Mononuclear cell (primary cell): ENCODE measurements around the gene TDRD7. TPM values are rescaled to one million over a fixed set of nuclear protein-coding genes. Genes with fewer than 3 reads are reported as not detected.

Experiments used
- H3K27me3 ChIP-seq: 2 replicates; pipeline ENCODE4 v1.6.0; 2011; ENCODE audit warnings: low read length, control low read depth; ENCODE audit not compliant: insufficient read depth
- H3K4me1 ChIP-seq: 2 replicates; pipeline ENCODE4 v1.5.1; 2011; ENCODE audit warnings: mild to moderate bottlenecking, low read length, control low read depth; ENCODE audit not compliant: insufficient read depth
- H3K4me3 ChIP-seq: 2 replicates; pipeline ENCODE4 v1.5.1; 2011; ENCODE audit warnings: mild to moderate bottlenecking, low read length, moderate library complexity
- H3K9me3 ChIP-seq: 2 replicates; pipeline ENCODE4 v1.5.1; 2011; ENCODE audit warnings: low read depth, mild to moderate bottlenecking, control low read depth, low read length
- total RNA-seq: library from RNA; depleted of rRNA; stranded (reverse); fragments of >200 nt; gene quantifications from one replicate; pipeline ENCODE4 v1.2.3, GENCODE V29; 2012

The TDRD7 gene
- total RNA-seq, 1 donor, result 7.2 TPM

GRCh38 chr9:97382099-97382718, 29.7 kb upstream of the TDRD7 start:
- Histone ChIP-seq H3K27me3 (no peaks in the 10 kb centered on the region), H3K9me3 (no peaks in the 10 kb centered on the region), H3K4me3 (no peak overlapping the region), H3K4me1 (no peaks in the 10 kb centered on the region)

- Histone ChIP-seq H3K4me1 (peaks cover 8% of the 10 kb centered on the region), H3K4me3 (no peak overlapping the region), H3K27me3 (no peaks in the 10 kb centered on the region), H3K9me3 (no peaks in the 10 kb centered on the region)
These were observed 27.3 kb upstream of the TDRD7 start for GRCh38 chr9:97384406-97385262.

DNA sequence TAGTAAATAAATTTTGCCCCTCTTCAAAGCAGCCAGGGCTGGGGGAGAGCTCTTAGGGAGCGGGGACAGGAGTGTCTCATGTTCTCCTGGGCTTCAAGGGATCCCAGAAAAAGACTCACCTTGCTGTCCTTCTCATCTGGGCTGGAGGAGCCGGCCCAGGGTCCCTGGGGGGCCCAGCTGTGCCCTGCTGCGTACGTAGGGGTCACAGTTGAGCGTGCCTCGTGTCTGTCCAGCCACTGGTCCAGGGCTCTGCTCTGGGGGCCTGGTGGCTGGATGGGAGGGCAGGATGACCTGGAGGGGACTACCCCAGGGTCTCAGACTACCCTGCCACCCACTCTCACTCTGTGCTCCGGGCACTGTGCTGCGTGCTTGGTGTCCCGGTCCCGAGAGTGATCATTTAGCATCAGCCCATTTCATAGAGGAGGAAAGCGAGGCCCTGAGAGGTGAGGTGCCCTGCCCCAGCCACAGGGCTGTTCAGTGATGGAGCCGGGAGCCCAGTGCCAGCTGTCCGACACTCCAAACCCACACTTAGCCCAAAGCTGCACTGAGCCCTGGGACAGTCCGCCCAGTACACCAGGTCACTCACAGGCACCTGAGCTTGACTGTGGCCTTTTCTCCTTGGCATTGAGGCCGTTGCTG, 26.2 kb upstream of the TDRD7 start:
- no peak overlapping the region for H3K4me3 ChIP-seq
- no peaks in the 10 kb centered on the region for H3K9me3 ChIP-seq
- H3K27me3 ChIP-seq, result no peaks in the 10 kb centered on the region
- peaks cover 8% of the 10 kb centered on the region for H3K4me1 ChIP-seq

GRCh38 chr9:97386265-97386633, 25.6 kb upstream of the TDRD7 start:
- Histone ChIP-seq H3K4me3 (no peak overlapping the region), H3K4me1 (peaks cover 8% of the 10 kb centered on the region), H3K27me3 (no peaks in the 10 kb centered on the region), H3K9me3 (no peaks in the 10 kb centered on the region)

DNA sequence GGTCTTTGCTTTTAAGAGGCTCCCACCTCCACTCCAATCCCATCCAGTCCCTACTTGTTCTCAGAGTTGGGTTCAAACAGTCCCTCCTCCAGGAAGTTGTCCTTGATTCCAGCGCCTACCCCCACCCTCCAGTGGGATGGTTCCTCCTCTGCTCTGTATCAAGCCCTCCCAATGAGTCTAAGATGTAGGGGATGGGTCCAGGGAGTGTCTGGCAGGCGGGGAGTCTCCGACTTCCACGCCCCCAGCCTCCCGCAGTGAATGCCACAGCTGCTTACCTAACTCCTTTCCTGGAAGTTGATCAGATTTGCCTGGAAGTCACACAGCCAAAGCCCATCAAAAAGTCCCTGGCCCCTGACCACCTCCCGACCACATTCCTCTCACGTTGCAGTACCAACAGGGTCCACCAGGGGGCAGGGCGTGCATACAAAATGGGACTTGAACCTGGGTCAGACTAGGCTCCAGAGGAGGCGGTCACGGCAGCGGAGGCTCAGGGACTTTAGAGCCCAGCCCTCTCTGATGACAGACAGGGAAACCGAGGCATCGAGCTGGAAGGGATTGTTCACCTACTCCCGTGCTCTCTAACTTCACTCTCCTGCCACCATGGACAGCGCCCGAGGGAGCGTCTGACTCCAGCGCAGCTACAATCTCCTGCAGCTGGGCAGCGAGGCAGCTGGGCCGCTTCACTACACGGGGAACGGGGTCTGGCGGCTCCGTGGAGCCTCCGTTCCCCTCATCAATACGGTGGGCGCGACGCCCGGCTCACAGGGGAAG, 25.0 kb upstream of the TDRD7 start:
- Histone ChIP-seq H3K4me3 (no peak overlapping the region), H3K9me3 (no peaks in the 10 kb centered on the region), H3K27me3 (no peaks in the 10 kb centered on the region), H3K4me1 (peaks cover 8% of the 10 kb centered on the region)

- Histone ChIP-seq H3K27me3 (no peaks in the 10 kb centered on the region), H3K4me3 (no peak overlapping the region), H3K9me3 (no peaks in the 10 kb centered on the region), H3K4me1 (peaks cover 8% of the 10 kb centered on the region)
These were observed 24.4 kb upstream of the TDRD7 start for GRCh38 chr9:97387504-97387886.

- Histone ChIP-seq H3K4me1 (peaks cover 8% of the 10 kb centered on the region), H3K9me3 (no peaks in the 10 kb centered on the region), H3K4me3 (no peak overlapping the region), H3K27me3 (no peaks in the 10 kb centered on the region)
These were observed 23.8 kb upstream of the TDRD7 start for GRCh38 chr9:97387936-97388684.

- no peaks in the 10 kb centered on the region for H3K9me3 ChIP-seq
- no peak overlapping the region for H3K4me3 ChIP-seq
- H3K4me1 ChIP-seq, result peaks cover 8% of the 10 kb centered on the region
- H3K27me3 ChIP-seq, result no peaks in the 10 kb centered on the region
These were observed 23.1 kb upstream of the TDRD7 start for GRCh38 chr9:97388721-97389238.

- no peak overlapping the region for H3K4me3 ChIP-seq
- H3K27me3 ChIP-seq, result no peaks in the 10 kb centered on the region
- H3K9me3 ChIP-seq, result no peaks in the 10 kb centered on the region
- peaks cover 8% of the 10 kb centered on the region for H3K4me1 ChIP-seq
These were observed 22.6 kb upstream of the TDRD7 start for GRCh38 chr9:97389249-97389648.

- H3K4me1 ChIP-seq, result peaks cover 8% of the 10 kb centered on the region
- no peaks in the 10 kb centered on the region for H3K9me3 ChIP-seq
- no peak overlapping the region for H3K4me3 ChIP-seq
- no peaks in the 10 kb centered on the region for H3K27me3 ChIP-seq
These were observed 21.0 kb upstream of the TDRD7 start for GRCh38 chr9:97390791-97391406.

DNA sequence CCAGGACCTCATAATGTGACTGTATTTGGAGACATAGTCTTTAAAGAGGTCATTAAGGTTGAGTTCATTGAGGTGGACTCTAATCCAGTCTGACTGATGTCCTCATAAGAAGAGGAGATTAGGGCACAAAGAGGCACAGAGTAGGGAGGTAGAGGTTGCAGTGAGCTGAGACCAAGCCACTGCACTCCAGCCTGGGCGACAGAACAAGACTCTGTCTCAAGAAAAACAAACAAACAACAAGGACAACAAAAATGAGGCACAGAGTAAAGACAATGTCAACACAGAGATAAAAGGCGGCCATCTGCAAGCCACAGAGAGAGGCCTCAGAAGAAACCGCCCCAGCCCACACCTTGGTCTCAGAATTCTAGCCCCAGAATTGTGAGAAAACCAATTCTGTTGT, 17.0 kb upstream of the TDRD7 start:
- Histone ChIP-seq H3K4me3 (no peak overlapping the region), H3K4me1 (no peaks in the 10 kb centered on the region)

GRCh38 chr9:97395745-97396144, 16.2 kb upstream of the TDRD7 start:
- no peaks in the 10 kb centered on the region for H3K4me1 ChIP-seq
- H3K4me3 ChIP-seq, result no peak overlapping the region

More for the DNA sequence above, 17.0 kb upstream of the TDRD7 start:
- H3K27me3 ChIP-seq, result no peaks in the 10 kb centered on the region
- H3K9me3 ChIP-seq, result no peaks in the 10 kb centered on the region

GRCh38 chr9:97396256-97396655, 15.6 kb upstream of the TDRD7 start:
- no peak overlapping the region for H3K4me3 ChIP-seq
- H3K9me3 ChIP-seq, result no peaks in the 10 kb centered on the region
- no peaks in the 10 kb centered on the region for H3K4me1 ChIP-seq
- no peaks in the 10 kb centered on the region for H3K27me3 ChIP-seq

More at GRCh38 chr9:97395745-97396144, 16.2 kb upstream of the TDRD7 start:
- no peaks in the 10 kb centered on the region for H3K9me3 ChIP-seq
- no peaks in the 10 kb centered on the region for H3K27me3 ChIP-seq

- Histone ChIP-seq H3K27me3 (no peaks in the 10 kb centered on the region), H3K9me3 (no peaks in the 10 kb centered on the region), H3K4me1 (no peaks in the 10 kb centered on the region), H3K4me3 (no peak overlapping the region)
These were observed 14.7 kb upstream of the TDRD7 start for GRCh38 chr9:97397220-97397619.
